Hippocampal formation (tissue), 2 donors: ENCODE results near the gene ZFHX3.

Source experiments
- DNase-seq, 2 donors: peaks; one replicate each; lab custom pipeline; 2025; lab: John Stamatoyannopoulos, UW

Gene ZFHX3

DNA sequence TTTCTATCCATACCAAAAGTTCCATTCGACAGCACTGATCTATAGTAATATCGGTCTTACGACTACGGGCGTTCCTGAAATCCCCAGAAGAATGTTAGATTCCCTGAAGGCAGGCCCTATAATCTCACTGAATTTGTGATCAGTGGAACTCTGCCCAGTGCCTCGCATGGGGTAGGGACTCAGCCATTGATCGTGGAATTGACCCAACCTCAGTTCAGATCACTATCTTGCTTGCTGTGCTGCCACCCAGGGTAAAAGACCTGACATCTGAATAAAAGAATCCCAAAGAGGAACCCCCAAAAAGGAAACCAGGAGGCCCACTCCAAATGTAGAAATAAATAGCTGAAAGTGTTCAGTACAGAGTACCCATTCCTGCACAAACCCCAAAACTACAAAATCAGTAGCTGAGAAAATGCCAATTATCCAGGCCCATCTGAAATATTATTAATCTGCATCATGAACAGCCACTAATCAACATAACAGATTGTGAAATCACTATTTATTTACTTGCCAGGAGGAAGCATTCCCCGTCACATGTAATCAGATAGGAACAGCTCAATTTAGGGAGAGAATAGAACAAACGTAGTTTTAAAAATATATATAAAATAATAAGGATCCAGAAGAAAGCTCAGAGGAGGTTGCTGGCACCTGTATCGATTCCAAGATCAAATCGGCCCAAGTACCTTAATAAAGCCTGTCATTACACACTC, 221.9 kb downstream of the ZFHX3 start:
- DNase-seq = no peak

GRCh38 chr16:72824761-72825160, 223.2 kb downstream of the ZFHX3 start:
- DNase-seq = no peak

DNA sequence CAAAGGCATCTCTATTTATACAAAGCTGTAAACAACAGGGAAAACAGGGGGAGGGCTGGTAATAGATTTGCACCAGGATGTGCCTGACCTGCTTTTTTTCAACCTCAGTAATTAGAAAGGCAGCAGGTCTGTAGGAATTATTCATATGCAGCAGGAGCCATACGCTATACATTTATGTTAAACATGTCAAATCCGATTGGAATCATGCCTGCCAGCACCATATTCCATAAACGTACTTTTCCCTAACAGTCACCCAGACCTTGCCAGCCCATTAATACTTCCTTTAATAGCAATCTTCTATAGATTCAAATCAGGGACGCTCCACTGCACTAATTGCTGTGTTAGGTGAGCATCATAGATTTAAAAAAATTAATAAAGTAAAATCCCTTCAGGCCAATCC, 223.9 kb downstream of the ZFHX3 start:
- no peak for DNase-seq

- DNase-seq = no peak
Measured at GRCh38 chr16:72821185-72821950, 226.6 kb downstream of the ZFHX3 start.

DNA sequence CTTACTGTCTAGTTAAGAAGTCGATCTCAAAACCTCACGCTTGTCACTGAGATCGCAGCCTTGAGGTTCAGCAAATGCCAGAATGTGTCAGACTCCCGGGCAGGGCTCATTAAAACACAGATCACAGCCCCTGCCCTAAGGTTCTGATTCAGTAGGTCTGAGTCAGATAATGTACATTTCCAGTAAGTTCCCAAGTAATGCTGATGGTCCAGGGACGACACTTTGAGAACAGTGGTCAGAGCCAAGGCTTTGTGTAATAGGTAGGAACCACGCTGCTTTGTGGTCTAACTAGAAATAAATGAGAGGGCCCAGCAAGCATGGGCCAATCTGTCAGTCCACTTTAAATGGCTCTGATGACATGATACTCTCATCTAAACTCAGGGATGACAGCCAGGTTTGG, 228.6 kb downstream of the ZFHX3 start:
- DNase-seq = no peak

GRCh38 chr16:72818236-72818845, 229.6 kb downstream of the ZFHX3 start:
- no peak for DNase-seq

GRCh38 chr16:72815348-72816318, 232.3 kb downstream of the ZFHX3 start:
- no peak for DNase-seq

GRCh38 chr16:72814226-72814625, 233.7 kb downstream of the ZFHX3 start:
- DNase-seq = no peak

- DNase-seq = no peak
Measured at GRCh38 chr16:72812672-72813071, 235.3 kb downstream of the ZFHX3 start.

DNA sequence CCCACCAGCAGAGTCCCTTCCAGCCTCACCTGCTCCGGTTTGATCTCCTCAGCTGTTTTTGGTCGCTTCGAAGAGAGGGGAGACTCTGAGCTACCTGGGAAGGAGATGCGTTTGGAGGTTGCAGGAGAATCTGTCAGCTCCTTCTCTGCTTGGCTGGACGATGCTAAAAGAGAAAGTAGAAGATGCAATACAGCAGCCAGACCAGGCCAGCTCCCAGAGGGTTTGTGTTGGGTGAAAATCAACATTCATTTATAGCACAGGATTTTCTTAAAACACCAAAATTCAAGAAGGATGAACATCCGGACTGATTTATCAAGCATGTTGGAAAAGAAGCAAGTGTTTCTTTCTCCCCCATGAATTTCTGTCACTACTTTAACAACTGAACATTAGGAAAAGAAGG, 236.1 kb downstream of the ZFHX3 start:
- DNase-seq = no peak

DNA sequence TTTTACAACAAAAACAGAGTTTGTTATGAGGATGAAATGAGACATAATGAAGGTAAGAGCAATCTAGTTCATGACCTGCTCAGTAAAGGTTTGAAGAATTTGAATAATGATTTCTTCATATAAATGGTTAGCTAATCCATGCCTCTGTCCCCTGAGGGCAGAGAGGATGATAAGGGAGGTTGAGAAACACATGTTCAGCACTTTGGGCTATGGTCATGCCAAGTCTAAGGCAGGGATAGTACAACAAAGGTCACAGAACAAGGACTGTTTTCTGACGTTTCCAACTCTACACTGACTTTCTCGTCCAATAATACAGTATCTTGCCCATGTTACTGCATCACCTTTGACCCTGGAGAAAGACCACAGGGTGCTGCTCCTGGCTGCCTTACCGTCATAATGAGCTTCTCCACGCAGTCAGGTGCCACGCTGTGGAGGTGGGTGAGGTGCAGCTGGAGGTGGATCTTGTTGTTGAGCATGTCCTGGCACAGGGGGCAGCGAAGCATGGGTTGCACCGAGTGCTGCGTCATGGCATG, 236.7 kb downstream of the ZFHX3 start:
- no peak for DNase-seq

DNA sequence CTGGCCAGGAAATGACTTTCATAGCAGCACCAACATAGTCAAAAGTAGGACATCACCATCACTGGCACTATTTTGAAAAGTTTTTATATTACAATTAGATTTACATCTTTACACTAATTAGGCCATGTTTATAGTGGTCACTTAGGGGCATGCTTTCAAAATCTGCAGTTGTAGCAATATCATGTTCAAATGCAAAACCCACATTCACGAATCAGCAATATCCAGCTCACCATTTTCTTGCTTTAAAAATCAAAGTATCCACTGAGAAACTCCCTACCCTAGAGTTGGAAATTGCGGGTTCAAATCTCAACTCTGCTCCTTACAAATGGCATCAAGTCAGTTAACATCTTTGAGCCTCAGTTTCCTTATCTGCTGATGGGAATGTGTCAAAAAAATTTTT, 237.4 kb downstream of the ZFHX3 start:
- no peak for DNase-seq

DNA sequence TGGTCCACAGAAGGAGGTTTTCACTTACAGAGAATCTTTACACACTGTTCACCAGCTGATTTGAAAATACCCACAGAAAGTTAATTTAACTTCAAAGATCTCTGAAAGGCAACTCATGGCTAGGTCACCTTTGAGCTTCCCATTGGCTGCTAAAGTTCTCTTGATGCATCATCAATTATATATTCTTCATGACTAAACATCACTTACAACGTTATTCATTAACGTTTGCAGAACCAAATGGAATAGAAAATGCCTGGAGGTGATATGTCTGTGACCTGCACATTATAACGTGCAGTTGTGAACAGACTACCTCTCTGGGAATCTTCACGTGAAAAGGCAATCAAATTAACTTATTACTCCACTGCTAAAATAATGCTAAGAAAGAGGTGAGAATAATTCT, 238.5 kb downstream of the ZFHX3 start:
- no peak for DNase-seq

DNA sequence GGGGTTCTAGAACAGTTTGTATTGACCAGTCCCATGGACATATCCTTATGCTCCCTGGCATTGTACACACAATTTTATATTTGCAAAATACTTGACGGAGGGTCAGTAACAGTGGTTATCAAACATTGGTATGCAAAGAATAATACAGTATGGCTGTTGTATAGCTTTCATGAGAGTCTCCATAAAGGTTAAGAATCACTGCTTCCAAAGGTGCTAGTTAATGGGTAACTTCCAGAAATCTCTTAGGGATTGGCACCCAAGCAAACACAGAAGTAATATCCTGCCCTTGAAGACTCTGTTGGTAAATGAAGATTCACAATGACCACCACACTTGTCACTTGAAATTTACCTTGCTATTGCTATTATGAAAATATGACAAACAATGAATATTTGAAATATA, 239.2 kb downstream of the ZFHX3 start:
- DNase-seq = no peak

DNA sequence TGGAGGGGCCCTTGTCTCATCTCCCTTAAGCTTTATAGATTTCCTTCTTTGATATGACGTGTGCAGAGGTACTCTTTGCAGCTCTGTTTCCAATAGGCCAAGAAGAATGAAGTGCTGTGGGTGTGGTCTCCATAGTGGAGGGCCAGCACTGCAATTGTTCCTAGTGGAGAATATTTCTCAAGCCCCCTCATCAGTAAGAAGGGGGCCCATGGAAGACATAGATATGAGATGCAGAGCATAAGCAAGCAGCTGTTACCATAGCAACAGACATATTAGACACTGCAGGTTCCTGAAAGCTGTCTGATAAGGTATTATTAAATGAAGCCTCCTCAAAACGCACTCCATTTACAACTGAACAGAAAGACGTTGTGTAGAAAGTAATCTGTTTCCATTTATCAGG, 240.7 kb downstream of the ZFHX3 start:
- DNase-seq = no peak

- no peak for DNase-seq
Measured at GRCh38 chr16:72805486-72805885, 242.4 kb downstream of the ZFHX3 start.

DNA sequence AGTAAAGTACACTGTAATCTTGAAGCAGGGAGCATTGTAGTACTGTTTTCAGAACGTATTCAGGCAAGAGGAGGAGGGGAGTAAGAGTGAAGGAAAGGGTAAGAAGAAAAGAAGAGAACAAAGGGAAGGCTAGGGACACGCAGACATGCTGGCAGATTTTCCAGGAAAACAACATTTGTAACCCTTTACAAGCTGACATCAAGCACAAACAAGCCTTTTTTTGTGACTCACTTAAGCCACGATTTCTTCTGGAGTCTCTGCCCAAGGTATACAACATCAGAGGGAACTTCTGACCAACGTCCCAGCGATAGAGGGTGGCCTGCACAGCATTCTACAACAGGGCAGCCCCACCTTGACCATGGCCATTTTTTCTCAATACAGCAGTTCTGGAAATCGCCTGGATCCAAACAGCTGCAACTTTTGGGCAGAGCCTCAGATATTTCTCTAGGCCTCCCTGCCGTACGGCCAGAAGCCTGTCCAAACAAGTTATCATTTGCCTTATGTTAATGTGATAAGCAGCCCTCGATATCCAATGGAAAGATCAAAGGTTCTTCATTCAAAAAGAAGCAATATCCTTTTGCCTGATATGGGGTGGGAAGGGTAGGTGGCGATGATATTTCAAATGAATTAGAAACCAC, 247.3 kb downstream of the ZFHX3 start:
- no peak for DNase-seq

DNA sequence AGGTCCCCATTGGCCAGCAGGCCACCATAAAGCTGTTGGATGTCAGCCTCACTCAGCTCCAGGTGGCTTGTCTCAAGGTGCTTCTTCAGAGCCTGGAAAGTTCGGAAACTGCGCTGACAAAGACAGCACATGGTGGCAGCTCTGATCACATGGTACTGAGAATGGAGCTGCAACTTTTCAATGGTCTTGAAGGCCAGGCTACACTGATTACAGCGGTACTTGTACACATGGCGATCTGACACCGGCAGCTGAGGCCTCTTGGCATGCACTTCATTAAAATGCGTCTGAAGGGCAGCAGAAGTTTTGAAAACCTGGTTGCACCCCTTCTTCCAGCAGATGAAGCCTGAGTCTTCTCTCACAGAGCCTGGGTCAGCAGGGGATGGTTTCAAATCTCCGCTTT, 249.7 kb downstream of the ZFHX3 start:
- no peak for DNase-seq

GRCh38 chr16:72797621-72798020, 250.3 kb downstream of the ZFHX3 start:
- DNase-seq = no peak

DNA sequence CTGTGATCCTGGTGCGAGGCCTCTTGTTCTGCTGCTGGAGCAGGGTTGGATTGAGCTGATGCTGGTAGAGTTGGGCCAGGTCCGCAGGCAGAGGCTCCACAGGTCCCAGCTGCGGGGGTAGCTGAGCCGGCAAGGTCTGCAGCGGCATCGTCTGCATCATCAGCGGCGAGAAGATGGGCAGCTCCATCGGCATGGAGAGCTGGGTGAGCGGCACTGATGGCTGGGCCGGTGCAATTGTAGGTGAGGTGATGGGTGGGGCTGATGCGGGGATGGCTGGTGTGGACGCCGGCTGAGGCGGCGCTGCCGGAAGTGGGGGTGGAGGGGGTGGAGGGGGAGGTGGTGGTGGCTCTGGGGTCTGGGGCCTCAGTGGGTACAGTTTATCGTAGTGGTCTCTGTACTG, 251.7 kb downstream of the ZFHX3 start:
- DNase-seq = no peak

- no peak for DNase-seq
Measured at GRCh38 chr16:72794986-72795385, 252.9 kb downstream of the ZFHX3 start.
